ENCODE results near the gene CCDC192. TPM values are rescaled to one million over a fixed set of nuclear protein-coding genes. Genes with fewer than 3 reads are reported as not detected.

Gene CCDC192
- total RNA-seq, 1 experiment from 2014 or later = 0.52 TPM

GRCh38 chr5:127667926-127668325 lies 35.3 kb upstream of the CCDC192 start (continued):
- no peak for TF ChIP-seq ZNF138 (CRISPR knock-in tag; conservative IDR thresholded peaks at IDR 0.05)
- no peak for TF ChIP-seq KAT7 (CRISPR knock-in tag; IDR thresholded peaks at IDR 0.05; ENCODE audit: borderline replicate concordance)
- TF ChIP-seq FOXK1 (CRISPR knock-in tag; IDR thresholded peaks at IDR 0.05) = no peak
- TF ChIP-seq ATF2 (CRISPR knock-in tag; IDR thresholded peaks at IDR 0.05; ENCODE audit: borderline replicate concordance, low read depth) = no peak

GRCh38 chr5:127671218-127671617 lies 32.0 kb upstream of the CCDC192 start:
- POLR2A ChIA-PET = no interaction called here
- H3K4me1 Mint-ChIP-seq = no peaks in the 10 kb centered on the region

GRCh38 chr5:127673117-127673800 lies 29.9 kb upstream of the CCDC192 start:
- POLR2A ChIA-PET = no interaction called here
- CTCF ChIA-PET = no interaction called here
- H3K27ac Mint-ChIP-seq = no peak overlapping the region
- H3K27me3 Mint-ChIP-seq (ENCODE audit: low read depth) = no peaks in the 10 kb centered on the region
- H3K36me3 Mint-ChIP-seq = no peaks in the 10 kb centered on the region
- TF ChIP-seq PREB (CRISPR knock-in tag; IDR thresholded peaks at IDR 0.05; ENCODE audit: borderline replicate concordance) (no peak), ZNF263 (CRISPR knock-in tag; IDR thresholded peaks at IDR 0.05; ENCODE audit: low read depth) (no peak), PRRX2 (CRISPR knock-in tag; IDR thresholded peaks at IDR 0.05) (no peak), CREB1 (CRISPR knock-in tag; IDR thresholded peaks at IDR 0.05) (no peak), KAT7 (CRISPR knock-in tag; IDR thresholded peaks at IDR 0.05; ENCODE audit: borderline replicate concordance) (no peak), GABPB1 (CRISPR knock-in tag; IDR thresholded peaks at IDR 0.05) (no peak), E2F5 (CRISPR knock-in tag; IDR thresholded peaks at IDR 0.05) (no peak), ZNF281 (CRISPR knock-in tag; IDR thresholded peaks at IDR 0.05) (no peak), ZNF219 (CRISPR knock-in tag; IDR thresholded peaks at IDR 0.05; ENCODE audit: borderline replicate concordance) (no peak), RELA (CRISPR knock-in tag; IDR thresholded peaks at IDR 0.05; ENCODE audit: borderline replicate concordance) (no peak), ZBTB21 (CRISPR knock-in tag; IDR thresholded peaks at IDR 0.05; ENCODE audit: borderline replicate concordance) (no peak), TEAD4 (CRISPR knock-in tag; IDR thresholded peaks at IDR 0.05) (no peak), SMAD3 (CRISPR knock-in tag; IDR thresholded peaks at IDR 0.05; ENCODE audit: borderline replicate concordance) (no peak), NFYB (CRISPR knock-in tag; conservative IDR thresholded peaks at IDR 0.05; ENCODE audit: low read depth) (no peak), ZMAT4 (CRISPR knock-in tag; IDR thresholded peaks at IDR 0.05) (no peak), TCF7 (CRISPR knock-in tag; IDR thresholded peaks at IDR 0.05; ENCODE audit: low read depth) (no peak)
- DNase-seq (ENCODE audit: low spot score) (no peak), ATAC-seq (no peak)
- H3K4me3 Mint-ChIP-seq = no peak overlapping the region
- no peaks in the 10 kb centered on the region for H3K4me1 Mint-ChIP-seq
- peaks cover 13% of the 10 kb centered on the region for H3K9me3 Mint-ChIP-seq

More at GRCh38 chr5:127671218-127671617, 32.0 kb upstream of the CCDC192 start:
- no peak for DNase-seq (ENCODE audit: low spot score)
- ATAC-seq = no peak
- TF ChIP-seq FOXJ3 (CRISPR knock-in tag; IDR thresholded peaks at IDR 0.05; ENCODE audit: borderline replicate concordance) (no peak), EMX1 (CRISPR knock-in tag; IDR thresholded peaks at IDR 0.05) (no peak), SMAD3 (CRISPR knock-in tag; IDR thresholded peaks at IDR 0.05; ENCODE audit: borderline replicate concordance) (no peak), CTCF (IDR thresholded peaks at IDR 0.05) (no peak), ZNF317 (CRISPR knock-in tag; IDR thresholded peaks at IDR 0.05; ENCODE audit: borderline replicate concordance, low read depth) (no peak), TEAD1 (CRISPR knock-in tag; IDR thresholded peaks at IDR 0.05) (no peak)
- Mint-ChIP-seq H3K4me3 (no peak overlapping the region), H3K27ac (no peak overlapping the region), H3K9me3 (peaks cover 7% of the 10 kb centered on the region), H3K36me3 (no peaks in the 10 kb centered on the region), H3K27me3 (ENCODE audit: low read depth) (no peaks in the 10 kb centered on the region)
- CTCF ChIA-PET = no interaction called here

Measured in WTC11 (cell line).